Measurements from ENCODE around the gene APIP.

APIP gene, protein sequence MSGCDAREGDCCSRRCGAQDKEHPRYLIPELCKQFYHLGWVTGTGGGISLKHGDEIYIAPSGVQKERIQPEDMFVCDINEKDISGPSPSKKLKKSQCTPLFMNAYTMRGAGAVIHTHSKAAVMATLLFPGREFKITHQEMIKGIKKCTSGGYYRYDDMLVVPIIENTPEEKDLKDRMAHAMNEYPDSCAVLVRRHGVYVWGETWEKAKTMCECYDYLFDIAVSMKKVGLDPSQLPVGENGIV

DNA sequence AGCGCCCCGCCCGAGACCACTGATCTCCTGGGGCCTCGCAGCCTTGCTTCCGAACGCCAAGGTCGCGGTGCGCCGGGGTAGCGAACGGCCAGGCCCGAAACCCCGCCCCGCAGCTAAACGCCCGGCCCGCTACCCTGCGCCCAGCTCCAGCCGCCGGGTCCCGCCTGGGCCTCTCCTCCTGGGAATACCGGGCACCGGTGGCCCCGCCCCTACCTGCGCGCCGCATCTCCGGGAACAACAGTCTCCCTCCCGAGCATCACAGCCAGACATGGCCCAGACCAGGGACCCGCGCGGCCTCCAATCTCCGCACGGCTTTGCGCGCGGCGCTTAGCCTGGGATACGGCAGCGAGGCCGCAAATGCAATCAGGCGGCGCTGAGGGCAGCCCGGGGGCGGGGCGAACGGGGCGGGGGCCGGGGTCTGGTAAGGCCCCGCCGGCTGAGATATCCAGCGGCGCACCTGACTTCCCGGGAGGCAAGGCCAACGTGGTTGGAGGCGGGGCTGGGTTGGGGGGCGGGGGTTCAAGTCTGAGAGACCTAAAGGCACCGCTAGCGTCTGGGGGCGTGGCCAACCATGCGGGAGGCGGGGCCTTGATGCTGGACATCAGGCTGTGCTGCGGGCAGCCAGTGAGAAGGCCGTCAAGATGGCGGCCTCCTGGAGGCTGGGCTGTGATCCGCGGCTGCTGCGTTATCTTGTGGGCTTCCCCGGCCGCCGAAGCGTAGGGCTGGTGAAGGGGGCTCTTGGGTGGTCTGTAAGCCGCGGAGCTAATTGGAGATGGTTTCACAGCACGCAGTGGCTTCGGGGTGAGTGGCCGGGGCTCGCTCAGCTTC, at the start of gene APIP, which contains the start of gene PDHX:
Gene APIP, minus strand, starts transcription at position 365 of the 828 bp plus-strand sequence. Its CDS starts 95 bp downstream, at position 270.
Gene PDHX, plus strand, starts transcription at position 604 of the 828 bp plus-strand sequence. Its CDS starts 38 bp downstream, at position 642.
- Histone ChIP-seq H3K4me2 (ENCODE audit: low read depth, low read length) (peak within 1 kb of the TSS; percentile 91), H2AFZ (ENCODE audit: low read length) (peak within 1 kb of the TSS; percentile 79), H4K20me1 (ENCODE audit: insufficient read depth, low read length) (no peaks in the 10 kb centered on the region), H3K27ac (ENCODE audit: low read length) (peak within 1 kb of the TSS; percentile 80; the same call in 1 of the 2 replicates), H3K79me2 (ENCODE audit: low read length) (peaks cover 66% of the 10 kb centered on the region), H3K4me3 (ENCODE audit: low read length) (peak within 1 kb of the TSS; percentile 80), H3K36me3 (replicated peaks; ENCODE audit: insufficient read depth, low read length) (no peaks in the 10 kb centered on the region), H3K27me3 (replicated peaks; ENCODE audit: insufficient read depth, low read length) (no peaks in the 10 kb centered on the region), H3K4me1 (ENCODE audit: low read length) (peaks cover 19% of the 10 kb centered on the region), H3K9ac (ENCODE audit: low read length) (peak within 1 kb of the TSS; percentile 88), H3K9me3 (replicated peaks; ENCODE audit: insufficient read depth, low read length) (no peaks in the 10 kb centered on the region), H3K9me2 (replicated peaks; ENCODE audit: insufficient read depth, low read length) (no peaks in the 10 kb centered on the region), H3F3A (ENCODE audit: insufficient read depth, low read length) (peaks cover 6% of the 10 kb centered on the region)
- TF ChIP-seq, protein P1, sequence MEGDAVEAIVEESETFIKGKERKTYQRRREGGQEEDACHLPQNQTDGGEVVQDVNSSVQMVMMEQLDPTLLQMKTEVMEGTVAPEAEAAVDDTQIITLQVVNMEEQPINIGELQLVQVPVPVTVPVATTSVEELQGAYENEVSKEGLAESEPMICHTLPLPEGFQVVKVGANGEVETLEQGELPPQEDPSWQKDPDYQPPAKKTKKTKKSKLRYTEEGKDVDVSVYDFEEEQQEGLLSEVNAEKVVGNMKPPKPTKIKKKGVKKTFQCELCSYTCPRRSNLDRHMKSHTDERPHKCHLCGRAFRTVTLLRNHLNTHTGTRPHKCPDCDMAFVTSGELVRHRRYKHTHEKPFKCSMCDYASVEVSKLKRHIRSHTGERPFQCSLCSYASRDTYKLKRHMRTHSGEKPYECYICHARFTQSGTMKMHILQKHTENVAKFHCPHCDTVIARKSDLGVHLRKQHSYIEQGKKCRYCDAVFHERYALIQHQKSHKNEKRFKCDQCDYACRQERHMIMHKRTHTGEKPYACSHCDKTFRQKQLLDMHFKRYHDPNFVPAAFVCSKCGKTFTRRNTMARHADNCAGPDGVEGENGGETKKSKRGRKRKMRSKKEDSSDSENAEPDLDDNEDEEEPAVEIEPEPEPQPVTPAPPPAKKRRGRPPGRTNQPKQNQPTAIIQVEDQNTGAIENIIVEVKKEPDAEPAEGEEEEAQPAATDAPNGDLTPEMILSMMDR (IDR thresholded peaks at IDR 0.05; ENCODE audit: low read length) = no peak
- TF ChIP-seq EZH2phosphoT487 (IDR thresholded peaks at IDR 0.05; ENCODE audit: low read length) (no peak), EZH2 (optimal IDR thresholded peaks at IDR 0.05; ENCODE audit: low read depth, low read length) (no peak)
- peak; percentile 100 for DNase-seq

DNA sequence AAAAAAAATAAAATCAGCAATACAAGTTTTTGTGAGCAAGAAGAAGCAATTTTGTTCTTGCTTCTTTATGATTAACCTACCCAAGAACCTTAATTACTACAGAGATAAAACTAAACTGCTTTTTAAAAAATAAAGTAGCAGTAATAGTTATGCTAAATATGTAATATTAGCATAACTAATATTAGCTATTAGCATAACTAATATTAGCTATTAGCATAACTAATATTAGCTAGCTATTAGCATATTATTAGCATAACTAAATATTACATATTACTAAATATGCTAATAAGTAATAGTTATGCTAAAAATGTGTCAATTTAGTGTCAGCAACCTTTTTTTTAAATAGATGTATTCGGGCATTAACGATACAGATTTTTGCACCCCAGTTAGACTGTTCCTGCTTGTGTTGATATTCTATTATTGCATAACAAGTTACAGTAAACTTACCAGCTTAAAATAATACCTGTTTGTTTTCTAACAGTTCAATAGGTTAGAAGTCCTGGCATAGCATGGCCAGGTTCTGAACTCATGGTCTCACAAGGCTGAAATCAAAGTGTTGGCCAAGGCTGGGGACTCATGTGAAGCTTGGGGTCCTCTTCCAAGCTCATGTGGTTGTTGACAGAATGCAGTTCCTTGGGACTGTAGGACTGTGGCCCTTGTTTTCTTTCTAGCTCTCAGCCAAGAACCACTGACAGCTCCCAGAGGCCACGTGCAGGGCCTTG, 48.6 kb upstream of the APIP start:
- no peaks in the 10 kb centered on the region for H3K79me2 ChIP-seq (ENCODE audit: low read length)
- H3F3A ChIP-seq (ENCODE audit: insufficient read depth, low read length) = no peaks in the 10 kb centered on the region
- no peaks in the 10 kb centered on the region for H3K9me2 ChIP-seq (replicated peaks; ENCODE audit: insufficient read depth, low read length)
- H3K36me3 ChIP-seq (replicated peaks; ENCODE audit: insufficient read depth, low read length) = 0 out of 2 replicates have a peak, but pooled peaks cover 2% of the 10 kb centered on the region
- no peak overlapping the region for H3K27ac ChIP-seq (ENCODE audit: low read length)
- H3K4me2 ChIP-seq (ENCODE audit: low read depth, low read length) = no peak overlapping the region
- TF ChIP-seq EZH2 (optimal IDR thresholded peaks at IDR 0.05; ENCODE audit: low read depth, low read length) = no peak
- TF ChIP-seq EZH2phosphoT487 (IDR thresholded peaks at IDR 0.05; ENCODE audit: low read length) = no peak
- H3K27me3 ChIP-seq (replicated peaks; ENCODE audit: insufficient read depth, low read length) = no peaks in the 10 kb centered on the region
- no peaks in the 10 kb centered on the region for H3K9me3 ChIP-seq (replicated peaks; ENCODE audit: insufficient read depth, low read length)
- no peaks in the 10 kb centered on the region for H4K20me1 ChIP-seq (ENCODE audit: insufficient read depth, low read length)
- H3K4me3 ChIP-seq (ENCODE audit: low read length) = no peak overlapping the region
- no peak for DNase-seq
- H2AFZ ChIP-seq (ENCODE audit: low read length) = no peak overlapping the region
- H3K4me1 ChIP-seq (ENCODE audit: low read length) = peaks cover under 1% of the 10 kb centered on the region; the same call in 1 of the 2 replicates
- no peak overlapping the region for H3K9ac ChIP-seq (ENCODE audit: low read length)

DNA sequence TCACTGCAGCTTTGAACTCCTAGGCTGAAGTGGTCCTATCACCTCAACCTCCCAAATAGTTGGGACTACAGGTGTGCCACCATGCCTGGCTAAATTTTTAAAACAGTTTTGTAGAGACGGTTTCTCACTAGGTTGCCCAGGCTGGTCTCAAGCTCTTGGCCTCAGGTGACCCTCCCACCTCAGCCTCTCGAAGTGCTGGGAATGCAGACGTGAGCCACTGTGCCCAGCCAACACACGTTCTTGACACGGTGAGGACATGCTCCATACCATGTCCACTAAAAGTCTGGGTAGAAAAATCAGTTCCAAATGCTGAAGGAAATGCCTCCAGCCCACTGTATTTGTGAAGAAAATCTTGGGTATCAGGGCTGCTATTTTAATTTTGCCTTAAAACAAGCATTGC, 47.2 kb upstream of the APIP start:
- H3K27ac ChIP-seq (ENCODE audit: low read length) = no peak overlapping the region
- no peak for TF ChIP-seq EZH2 (optimal IDR thresholded peaks at IDR 0.05; ENCODE audit: low read depth, low read length)
- TF ChIP-seq EZH2phosphoT487 (IDR thresholded peaks at IDR 0.05; ENCODE audit: low read length) = no peak
- TF ChIP-seq, protein P1 (IDR thresholded peaks at IDR 0.05; ENCODE audit: low read length) = no peak
- DNase-seq = no peak
- no peak overlapping the region for H3K4me3 ChIP-seq (ENCODE audit: low read length)
- H3K4me2 ChIP-seq (ENCODE audit: low read depth, low read length) = no peak overlapping the region
- no peaks in the 10 kb centered on the region for H3K9me2 ChIP-seq (replicated peaks; ENCODE audit: insufficient read depth, low read length)
- no peak overlapping the region for H3K9ac ChIP-seq (ENCODE audit: low read length)
- no peaks in the 10 kb centered on the region for H3K27me3 ChIP-seq (replicated peaks; ENCODE audit: insufficient read depth, low read length)
- no peaks in the 10 kb centered on the region for H3K79me2 ChIP-seq (ENCODE audit: low read length)
- no peaks in the 10 kb centered on the region for H3K36me3 ChIP-seq (replicated peaks; ENCODE audit: insufficient read depth, low read length)
- H4K20me1 ChIP-seq (ENCODE audit: insufficient read depth, low read length) = no peaks in the 10 kb centered on the region
- no peak overlapping the region for H2AFZ ChIP-seq (ENCODE audit: low read length)
- H3K9me3 ChIP-seq (replicated peaks; ENCODE audit: insufficient read depth, low read length) = no peaks in the 10 kb centered on the region
- H3K4me1 ChIP-seq (ENCODE audit: low read length) = no peaks in the 10 kb centered on the region
- H3F3A ChIP-seq (ENCODE audit: insufficient read depth, low read length) = no peaks in the 10 kb centered on the region
